Right lung (tissue), 5 donors: ENCODE results near the gene SLC9B2. TPM values are rescaled to one million over a fixed set of nuclear protein-coding genes. Genes with fewer than 3 reads are reported as not detected.

Experiments used
- DNase-seq, 2 donors: peaks; one replicate each; pipeline ENCODE4 v3.0.0-alpha.2; 2013
- polyA plus RNA-seq, 5 donors: library from polyadenylated mRNA; unstranded; fragments of 120-200 nt; gene quantifications; one replicate each; pipeline versions ENCODE4 v1.2.1 to v1.2.3, GENCODE V29; 2013; ENCODE audit warnings: inconsistent platforms in 1 of 5, low replicate concordance in 1 of 5; ENCODE audit not compliant: insufficient read length in 5 of 5, insufficient read depth in 1 of 5

Gene SLC9B2
- polyA plus RNA-seq, 5 donors: 5.8 to 12.1 (median 8.3) TPM

GRCh38 chr4:103079621-103080020, 3.1 kb upstream of the SLC9B2 start:
- DNase-seq: no peak

GRCh38 chr4:103075894-103076746, 441 bp downstream of the SLC9B2 start:
- DNase-seq: peak; percentile 42 to 67

DNA sequence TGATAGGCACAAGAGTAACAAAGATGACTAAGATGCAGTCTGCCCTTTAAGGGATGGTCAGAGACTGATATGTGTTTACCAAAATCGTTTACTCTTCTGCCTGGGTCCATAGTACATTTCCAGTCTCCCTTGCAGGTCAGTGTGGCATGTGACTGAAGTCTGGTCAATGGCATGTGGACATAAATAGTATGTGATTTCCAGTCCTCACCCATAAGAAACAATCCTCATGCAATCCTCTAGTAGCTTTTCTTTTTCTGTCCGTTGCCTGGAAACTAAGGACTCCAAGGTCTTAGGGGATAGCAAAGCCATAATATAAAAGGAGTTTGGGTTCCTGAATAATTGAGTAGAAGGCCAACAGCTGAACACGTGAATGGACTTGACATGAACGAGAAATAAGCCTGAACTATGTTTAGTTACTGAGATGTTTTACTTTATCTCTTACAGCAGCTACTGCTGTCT, 1.1 kb downstream of the SLC9B2 start:
- no peak for DNase-seq

DNA sequence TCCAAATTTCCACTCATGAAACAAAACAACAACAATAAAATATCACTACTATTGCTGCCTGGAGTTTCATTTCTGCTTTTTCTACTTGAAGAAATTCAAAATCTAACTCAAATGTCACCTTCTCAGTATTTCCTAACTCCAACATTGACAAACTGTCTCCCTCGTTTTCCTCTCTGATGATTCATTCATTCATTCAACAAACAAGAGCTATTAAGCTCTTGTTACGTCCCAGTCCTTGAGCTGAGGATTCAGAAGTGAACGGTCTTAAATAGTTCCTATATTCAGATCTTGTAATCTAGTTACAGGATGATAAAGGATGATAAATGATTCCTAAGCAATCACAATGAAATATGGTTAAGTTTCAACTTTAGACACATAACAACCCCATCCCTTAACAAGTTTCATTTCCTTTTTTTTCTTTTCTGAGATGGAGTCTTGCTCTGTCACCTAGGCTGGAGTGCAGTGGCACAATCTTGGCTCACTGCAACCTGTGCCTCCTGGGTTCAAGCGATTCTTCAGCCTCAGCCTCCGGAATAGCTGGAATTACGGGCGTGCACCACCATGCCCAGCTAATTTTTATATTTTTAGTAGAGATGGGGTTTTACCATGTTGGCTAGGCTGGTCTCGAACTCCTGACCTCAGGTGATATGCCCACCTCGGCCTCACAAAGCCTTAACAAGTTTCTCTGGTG, 1.7 kb downstream of the SLC9B2 start:
- no peak for DNase-seq

- DNase-seq: no peak
Observed at GRCh38 chr4:103073792-103074438, 2.6 kb downstream of the SLC9B2 start.

GRCh38 chr4:103067841-103068547, 8.6 kb downstream of the SLC9B2 start:
- DNase-seq: no peak

- no peak for DNase-seq
Observed at GRCh38 chr4:103060453-103061148, 16.0 kb downstream of the SLC9B2 start.

GRCh38 chr4:103054030-103054429, 22.5 kb downstream of the SLC9B2 start:
- DNase-seq: no peak

- DNase-seq: no peak
Observed at GRCh38 chr4:103052779-103053178, 23.8 kb downstream of the SLC9B2 start.

GRCh38 chr4:103052145-103052544, 24.4 kb downstream of the SLC9B2 start:
- no peak for DNase-seq

DNA sequence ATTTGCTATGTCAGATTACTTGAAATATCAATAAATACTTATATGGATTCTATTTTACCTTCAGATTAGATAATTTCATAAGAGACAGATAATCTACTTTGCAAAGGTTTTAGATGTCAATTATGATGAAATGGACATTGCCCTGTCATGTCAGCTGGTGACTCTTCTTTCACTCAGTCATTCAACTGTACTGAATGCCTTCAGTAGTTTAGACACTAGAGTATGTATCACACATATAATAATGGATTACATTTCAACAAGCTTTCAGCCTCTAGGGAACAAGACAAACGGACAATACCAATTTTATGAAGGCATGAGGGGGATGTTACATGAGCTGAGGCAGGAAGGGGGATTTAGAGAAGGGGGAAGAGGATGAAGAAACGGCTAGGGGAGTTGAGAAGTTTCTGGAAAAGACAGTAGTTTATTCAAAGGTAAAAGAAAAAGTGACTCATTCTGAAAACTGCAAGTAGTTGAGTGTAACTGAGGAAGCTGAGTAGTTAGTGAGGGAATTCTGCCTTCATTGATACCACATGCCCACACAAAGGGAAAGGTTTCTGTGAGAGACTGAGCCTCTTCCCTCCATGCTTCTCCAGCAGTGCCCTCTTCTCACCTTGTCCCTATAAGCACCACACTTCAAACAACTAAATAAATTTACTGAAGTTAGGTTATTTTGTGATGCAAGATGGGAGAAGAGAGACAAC, 25.7 kb downstream of the SLC9B2 start:
- no peak for DNase-seq

DNA sequence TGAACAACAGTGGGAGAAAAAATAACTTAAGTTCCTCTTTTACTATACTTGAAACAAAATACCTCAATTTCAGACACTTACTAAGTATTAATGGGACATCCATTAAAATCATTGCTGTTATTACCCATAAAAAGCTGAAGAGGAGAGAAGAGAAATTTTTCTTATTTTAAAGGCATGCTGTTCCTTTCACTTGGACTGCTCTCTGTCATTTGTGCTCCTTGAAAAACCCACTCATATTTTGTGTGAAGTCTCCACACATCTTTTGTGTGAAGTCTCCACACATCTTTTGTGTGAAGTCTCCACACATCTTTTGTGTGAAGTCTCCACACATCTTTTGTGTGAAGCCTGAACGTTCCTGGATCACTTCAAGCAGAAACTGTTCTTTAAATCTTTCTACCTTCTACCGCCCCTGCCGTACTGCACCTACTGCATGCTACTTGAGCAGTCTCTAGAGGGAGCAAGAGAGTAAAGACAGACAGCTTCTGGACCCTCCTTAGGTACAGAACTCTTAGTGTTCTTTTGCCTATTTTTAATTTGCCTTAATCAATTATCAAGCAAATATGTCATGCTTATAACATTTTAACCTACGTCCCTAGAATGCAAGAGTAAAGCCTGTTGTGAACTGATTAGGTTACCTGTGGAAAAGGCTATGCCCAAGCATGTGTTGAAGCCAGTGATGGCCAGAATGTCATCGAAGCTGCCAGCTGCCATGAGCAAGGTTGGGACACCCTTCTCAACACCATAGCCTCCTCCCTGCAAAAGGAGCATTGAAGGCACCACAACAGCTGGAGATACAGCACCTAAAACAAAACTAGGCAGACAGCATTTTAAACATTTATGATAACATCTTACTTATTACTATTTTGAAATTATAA, 29.9 kb downstream of the SLC9B2 start:
- DNase-seq: peak; percentile 3 to 15

DNA sequence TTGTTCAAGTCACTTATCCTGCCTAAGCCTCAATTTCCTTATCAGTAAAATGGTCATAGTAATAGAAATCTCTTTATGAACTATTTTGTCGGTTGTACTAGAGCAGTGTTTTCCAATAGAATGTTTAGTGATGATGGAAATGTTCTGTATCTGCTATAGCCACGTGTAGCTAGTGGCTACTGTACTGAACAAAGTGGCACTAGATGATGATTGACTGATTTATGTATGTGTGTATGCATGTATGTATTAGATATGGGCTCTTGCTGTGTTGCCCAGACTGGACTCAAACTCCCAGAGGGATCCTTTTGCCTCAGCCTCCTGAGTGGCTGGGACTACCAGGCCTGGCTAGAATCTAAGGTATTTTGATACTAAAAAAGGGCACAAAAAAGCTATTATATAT, 32.4 kb downstream of the SLC9B2 start:
- no peak for DNase-seq

DNA sequence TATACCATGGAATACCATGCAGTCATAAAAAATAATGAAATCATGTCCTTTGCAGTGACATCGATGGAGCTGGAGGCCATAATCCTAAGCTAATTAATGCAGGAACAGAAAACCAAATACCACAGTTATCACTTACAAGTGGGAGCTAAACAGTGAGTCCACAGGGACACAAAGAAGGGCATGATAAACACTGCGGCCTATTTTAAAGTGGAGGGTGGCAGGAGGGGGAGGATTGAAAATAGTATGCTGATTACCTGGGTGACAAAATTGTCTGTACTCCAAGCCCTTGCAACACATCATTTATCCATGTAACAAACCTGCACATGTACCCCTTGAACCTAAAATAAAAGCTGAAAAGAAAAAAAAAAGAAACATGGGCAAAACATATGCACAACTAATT, 40.4 kb downstream of the SLC9B2 start:
- no peak for DNase-seq

DNA sequence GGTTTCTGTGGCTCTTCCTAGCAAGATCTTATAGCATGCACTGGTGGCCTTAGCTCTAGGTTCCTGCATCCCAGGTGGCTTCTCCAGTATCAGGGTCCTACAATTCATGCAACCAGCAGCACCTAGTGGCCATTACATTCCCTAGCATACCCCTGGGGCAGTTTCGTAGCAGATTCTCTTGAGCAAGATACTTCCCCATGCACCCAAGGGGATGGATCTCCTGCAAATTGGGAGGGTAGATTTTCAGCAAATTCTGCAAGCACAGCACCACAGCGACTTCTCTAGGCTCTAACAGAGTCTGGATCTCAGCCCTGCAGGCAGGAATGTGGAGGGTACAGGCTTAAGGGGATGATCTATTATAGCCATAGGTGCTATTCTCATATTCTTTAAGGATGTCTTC, 44.0 kb downstream of the SLC9B2 start:
- DNase-seq: no peak

GRCh38 chr4:103030791-103031190, 45.8 kb downstream of the SLC9B2 start:
- DNase-seq: no peak

DNA sequence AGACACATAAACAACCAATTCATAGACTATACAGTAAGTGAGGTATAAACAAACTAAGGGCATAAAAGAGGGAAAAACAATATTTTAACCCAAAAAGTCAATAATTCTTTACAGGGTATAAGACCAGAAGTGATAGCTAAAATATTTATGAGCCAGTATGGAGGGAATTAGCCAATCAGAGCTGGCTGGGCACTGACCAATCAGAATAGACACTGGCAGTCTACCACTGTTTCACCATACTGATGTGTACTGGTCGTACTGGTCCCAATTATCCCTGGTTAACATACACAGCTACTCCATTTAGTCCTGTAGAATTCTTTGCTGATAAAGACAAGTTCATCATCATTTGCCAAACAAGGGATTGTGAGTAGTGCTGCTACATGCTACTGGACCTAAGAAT, 47.3 kb downstream of the SLC9B2 start:
- no peak for DNase-seq

- no peak for DNase-seq
Observed at GRCh38 chr4:103026868-103027267, 49.7 kb downstream of the SLC9B2 start.

DNA sequence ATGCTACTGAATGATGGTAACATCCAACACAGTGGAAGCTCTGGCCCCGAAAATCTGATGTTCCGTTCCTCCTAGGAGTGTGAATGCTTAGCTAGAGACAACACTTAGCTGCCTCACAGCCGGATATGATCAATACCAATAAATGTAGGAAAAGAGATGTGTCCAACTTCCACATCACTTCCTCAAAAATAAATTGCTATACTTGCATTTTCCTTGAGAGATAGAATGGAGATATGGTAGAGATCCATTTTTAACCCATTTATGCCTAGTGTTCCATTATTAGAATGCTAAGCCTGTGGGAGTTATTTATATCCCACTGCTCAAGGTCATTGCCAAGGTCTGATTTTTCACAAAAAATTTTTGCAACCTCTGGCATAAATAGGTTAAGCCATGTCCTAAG, 51.6 kb downstream of the SLC9B2 start:
- no peak for DNase-seq

DNA sequence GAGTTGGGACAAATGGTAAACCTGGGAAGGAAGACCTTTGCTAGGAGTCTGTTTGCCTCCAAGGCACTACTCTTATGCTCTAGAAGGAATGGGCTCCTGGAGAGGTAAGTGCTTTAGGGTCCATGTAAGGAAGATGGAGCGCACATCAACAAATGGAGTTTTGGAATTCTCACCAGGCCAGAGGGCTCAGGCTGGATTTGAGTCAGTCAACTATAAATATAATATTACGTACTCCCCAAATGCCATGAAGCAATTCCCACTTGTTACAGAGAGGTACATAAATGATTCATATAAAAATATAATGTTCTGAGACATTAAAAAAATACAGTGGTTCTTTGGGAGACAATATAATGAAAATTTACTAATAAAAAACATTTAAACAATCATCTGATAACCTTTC, 55.4 kb downstream of the SLC9B2 start:
- no peak for DNase-seq
